ENCODE measurements around the gene ACOT13.
A peak's percentile ranks its signal among the peaks of the same experiment; 100 is the strongest.
"Not testable (repeated sequence)": the region's sequence is repeated elsewhere in the genome, so short reads cannot be mapped to it uniquely, and the experiment has no call there.

ACOT13 gene

DNA sequence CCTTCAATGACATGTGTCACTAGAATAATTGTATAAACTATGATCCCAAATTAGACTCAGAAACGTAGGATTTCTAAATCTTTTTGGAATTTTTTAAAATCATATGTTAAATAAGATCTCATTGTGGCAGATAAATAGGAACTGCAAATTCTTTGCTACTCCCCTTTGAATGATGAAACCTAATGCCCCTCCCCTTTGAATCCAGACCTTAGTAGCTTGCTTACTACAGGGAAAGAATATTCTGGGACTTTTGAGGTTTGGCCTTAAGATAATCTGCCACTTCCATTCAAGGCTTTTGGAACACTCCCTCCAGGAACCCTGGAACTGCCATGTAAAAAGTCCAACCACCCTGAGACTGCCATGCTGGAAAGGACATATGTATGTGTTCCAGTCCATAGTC, 7.3 kb upstream of the ACOT13 start:
- in situ Hi-C loops (cut with MboI; ENCODE audit: low pct_unique_long_range_greater_than_20kb, low sequenced_read_pairs, unreplicated experiment) = no loop called here
- no peak for DNase-seq (ENCODE audit: low spot score)
- TF ChIP-seq, protein P1, sequence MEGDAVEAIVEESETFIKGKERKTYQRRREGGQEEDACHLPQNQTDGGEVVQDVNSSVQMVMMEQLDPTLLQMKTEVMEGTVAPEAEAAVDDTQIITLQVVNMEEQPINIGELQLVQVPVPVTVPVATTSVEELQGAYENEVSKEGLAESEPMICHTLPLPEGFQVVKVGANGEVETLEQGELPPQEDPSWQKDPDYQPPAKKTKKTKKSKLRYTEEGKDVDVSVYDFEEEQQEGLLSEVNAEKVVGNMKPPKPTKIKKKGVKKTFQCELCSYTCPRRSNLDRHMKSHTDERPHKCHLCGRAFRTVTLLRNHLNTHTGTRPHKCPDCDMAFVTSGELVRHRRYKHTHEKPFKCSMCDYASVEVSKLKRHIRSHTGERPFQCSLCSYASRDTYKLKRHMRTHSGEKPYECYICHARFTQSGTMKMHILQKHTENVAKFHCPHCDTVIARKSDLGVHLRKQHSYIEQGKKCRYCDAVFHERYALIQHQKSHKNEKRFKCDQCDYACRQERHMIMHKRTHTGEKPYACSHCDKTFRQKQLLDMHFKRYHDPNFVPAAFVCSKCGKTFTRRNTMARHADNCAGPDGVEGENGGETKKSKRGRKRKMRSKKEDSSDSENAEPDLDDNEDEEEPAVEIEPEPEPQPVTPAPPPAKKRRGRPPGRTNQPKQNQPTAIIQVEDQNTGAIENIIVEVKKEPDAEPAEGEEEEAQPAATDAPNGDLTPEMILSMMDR (IDR thresholded peaks at IDR 0.05; ENCODE audit: extremely low read depth, insufficient read depth, missing control alignments) = no peak

DNA sequence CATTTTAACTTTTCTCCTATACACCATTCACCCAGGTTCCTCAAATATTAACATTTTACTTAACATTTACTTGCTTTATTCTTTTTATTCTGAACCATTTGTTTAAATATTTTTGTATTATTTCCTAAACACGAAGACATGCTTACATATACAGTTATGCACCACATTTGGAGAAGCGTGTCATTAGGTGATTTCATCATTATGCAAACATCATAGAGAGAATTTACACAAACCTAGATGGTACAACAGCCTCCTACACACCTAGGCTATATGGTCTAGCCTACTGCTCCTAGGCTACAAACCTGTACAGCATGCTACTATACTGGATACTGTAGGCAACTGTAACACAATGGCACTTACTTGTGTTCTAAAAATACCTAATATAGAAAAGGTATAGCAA, 6.8 kb upstream of the ACOT13 start:
- no peak for DNase-seq (ENCODE audit: low spot score)
- TF ChIP-seq, protein P1 (IDR thresholded peaks at IDR 0.05; ENCODE audit: extremely low read depth, insufficient read depth, missing control alignments) = no peak
- in situ Hi-C loops (cut with MboI; ENCODE audit: low pct_unique_long_range_greater_than_20kb, low sequenced_read_pairs, unreplicated experiment) = no loop called here

DNA sequence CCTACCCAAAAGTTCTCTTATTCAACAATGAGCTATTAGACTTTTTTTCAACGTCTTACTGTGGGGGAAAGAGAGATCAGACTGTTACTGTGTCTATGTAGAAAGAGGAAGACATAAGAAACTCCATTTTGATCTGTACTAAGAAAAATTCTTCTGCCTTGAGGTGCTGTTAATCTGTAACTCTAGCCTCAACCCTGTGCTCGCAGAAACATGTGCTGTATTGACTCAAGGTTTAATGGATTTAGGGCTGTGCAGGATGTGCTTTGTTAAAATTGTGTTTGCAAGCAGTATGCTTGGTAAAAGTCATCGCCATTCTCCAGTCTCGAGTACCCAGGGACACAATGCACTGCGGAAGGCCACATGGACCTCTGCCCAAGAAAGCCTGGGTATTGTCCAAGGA, 5.1 kb upstream of the ACOT13 start:
- DNase-seq (ENCODE audit: low spot score); in situ Hi-C loops (cut with MboI; ENCODE audit: low pct_unique_long_range_greater_than_20kb, low sequenced_read_pairs, unreplicated experiment): not testable (repeated sequence)

DNA sequence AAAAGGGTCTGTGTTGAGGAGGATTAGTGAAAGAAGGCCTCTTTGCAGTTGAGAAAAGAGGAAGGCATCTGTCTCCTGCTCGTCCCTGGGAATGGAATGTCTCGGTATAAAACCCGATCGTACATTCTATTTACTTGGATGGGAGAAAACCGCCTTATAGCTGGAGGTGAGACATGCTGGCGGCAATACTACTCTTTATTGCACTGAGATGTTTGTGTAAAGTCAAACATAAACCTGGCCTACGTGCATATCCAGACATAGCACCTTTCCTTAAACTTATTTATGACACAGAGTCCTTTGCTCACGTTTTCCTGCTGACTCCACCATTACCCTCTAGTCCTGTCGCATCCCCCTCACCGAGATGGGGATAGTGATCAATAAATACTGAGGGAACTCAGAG, 4.6 kb upstream of the ACOT13 start:
- TF ChIP-seq, protein P1 (IDR thresholded peaks at IDR 0.05; ENCODE audit: extremely low read depth, insufficient read depth, missing control alignments) = no peak
- no peak for DNase-seq (ENCODE audit: low spot score)
- in situ Hi-C loops (cut with MboI; ENCODE audit: low pct_unique_long_range_greater_than_20kb, low sequenced_read_pairs, unreplicated experiment) = no loop called here

DNA sequence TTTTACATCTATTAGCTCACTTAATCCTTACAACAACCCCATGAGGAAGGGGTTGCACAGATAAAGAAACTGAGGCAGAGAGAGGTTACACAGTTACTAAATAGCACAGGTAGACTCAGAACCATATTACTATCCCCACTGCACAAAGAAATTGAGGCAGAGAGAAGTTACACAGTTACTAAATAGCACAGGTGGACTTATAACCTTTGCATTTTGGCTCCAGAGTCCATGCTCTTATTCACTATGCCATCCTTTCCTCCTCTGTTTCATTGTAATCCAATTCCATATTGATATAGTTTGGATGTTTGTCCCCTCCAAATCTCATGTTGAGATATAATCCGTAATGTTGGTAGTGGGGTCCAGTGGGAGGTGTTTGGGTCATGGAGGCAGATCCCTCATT, 3.7 kb upstream of the ACOT13 start:
- in situ Hi-C loops (cut with MboI; ENCODE audit: low pct_unique_long_range_greater_than_20kb, low sequenced_read_pairs, unreplicated experiment) = no loop called here
- DNase-seq (ENCODE audit: low spot score) = no peak
- TF ChIP-seq, protein P1 (IDR thresholded peaks at IDR 0.05; ENCODE audit: extremely low read depth, insufficient read depth, missing control alignments) = no peak

DNA sequence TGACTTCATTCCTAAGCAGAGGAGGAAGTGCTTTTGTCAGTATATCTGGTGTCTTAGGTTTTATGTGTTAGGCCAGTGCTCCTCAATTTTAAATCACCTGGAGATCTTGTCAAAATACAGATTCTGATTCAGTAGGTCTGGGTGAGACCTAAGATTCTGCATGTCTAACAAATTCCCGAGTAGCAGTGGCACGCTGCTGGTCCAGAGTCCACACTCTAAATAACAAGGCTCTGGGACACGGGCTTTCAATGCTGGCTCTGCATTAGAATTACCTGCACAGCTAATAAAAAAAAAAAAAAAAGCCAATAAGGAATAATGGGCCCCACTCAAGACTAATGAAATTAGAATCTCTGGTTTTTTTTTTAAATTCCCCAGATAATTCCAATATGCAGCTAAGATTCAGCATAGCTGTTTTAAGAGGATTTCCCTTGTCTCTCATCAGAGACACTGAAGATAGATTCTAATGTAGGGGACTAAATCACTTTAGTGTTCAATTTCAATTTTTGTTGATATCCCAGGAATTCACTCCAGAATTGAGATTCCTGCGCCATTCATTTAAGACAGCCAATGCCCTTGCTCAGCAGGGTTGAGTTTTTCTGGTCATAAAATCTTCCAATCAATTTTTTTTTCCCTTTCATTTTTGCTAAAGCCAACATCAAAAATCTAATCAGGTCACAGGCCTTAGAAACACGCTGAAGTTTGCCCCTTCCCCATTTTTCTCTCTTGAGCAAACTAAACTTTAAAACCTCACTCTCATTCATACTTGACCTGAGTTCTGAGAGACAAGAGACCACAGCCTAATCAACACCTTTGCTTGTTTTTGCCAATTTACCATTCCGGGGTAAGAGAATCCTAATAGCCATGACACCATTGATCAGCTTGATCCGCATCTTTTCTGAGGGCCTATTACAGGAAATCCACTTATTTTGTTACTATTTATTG, 2.6 kb upstream of the ACOT13 start:
- no peak for DNase-seq (ENCODE audit: low spot score)
- in situ Hi-C loops (cut with MboI; ENCODE audit: low pct_unique_long_range_greater_than_20kb, low sequenced_read_pairs, unreplicated experiment) = no loop called here
- TF ChIP-seq, protein P1 (IDR thresholded peaks at IDR 0.05; ENCODE audit: extremely low read depth, insufficient read depth, missing control alignments) = no peak

DNA sequence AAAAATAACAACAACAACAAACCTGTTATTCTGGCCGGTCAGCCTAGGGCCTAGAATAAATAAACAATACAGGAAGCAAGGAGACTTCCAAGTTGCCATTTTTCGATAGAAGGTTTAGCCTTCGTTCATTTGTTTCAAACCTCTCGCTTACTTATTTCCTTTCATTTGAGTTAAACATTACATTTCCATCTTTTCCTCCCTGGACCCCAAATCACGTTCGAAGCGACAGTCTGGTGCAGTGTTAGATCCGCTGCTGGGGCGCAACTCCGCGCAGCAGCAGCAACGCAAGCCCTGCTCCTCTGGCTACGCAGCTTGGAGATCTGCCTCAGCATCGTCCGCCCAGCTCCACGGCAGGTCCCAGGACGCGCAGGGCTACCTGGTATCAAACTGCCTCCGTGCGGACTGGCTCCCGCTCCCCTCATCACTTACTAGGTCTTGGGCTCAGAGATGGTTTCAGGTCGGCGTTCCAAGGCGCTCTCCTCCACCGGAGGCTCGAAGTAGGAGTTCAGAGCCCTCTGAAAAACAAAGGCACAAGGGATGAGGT, 708 bp upstream of the ACOT13 start:
- TF ChIP-seq, protein P1 (IDR thresholded peaks at IDR 0.05; ENCODE audit: extremely low read depth, insufficient read depth, missing control alignments) = no peak
- in situ Hi-C loops (cut with MboI; ENCODE audit: low pct_unique_long_range_greater_than_20kb, low sequenced_read_pairs, unreplicated experiment) = no loop called here
- peak; percentile 28 for DNase-seq (ENCODE audit: low spot score)

All from GM13977 (cell line).